K562 (cell line): ENCODE measurements around the gene CSRNP3. TPM values are rescaled to one million over a fixed set of nuclear protein-coding genes. Genes with fewer than 3 reads are reported as not detected.

Experiments used
- IRF2 ChIP-seq: sonication (generic); formaldehyde crosslinking; IDR thresholded peaks from 2 replicates; pipeline ENCODE4 v1.8.1; 2022; ENCODE audit warnings: mild to moderate bottlenecking, missing genetic modification reagents
- PREB ChIP-seq: sonication (generic); formaldehyde crosslinking; IDR thresholded peaks from 2 replicates; pipeline ENCODE4 v1.8.1; 2023; ENCODE audit warnings: mild to moderate bottlenecking, missing genetic modification reagents
- ZNF318 ChIP-seq, 2 experiments: fragments of 450-650 bp; IDR thresholded peaks; 2 replicates each; pipeline ENCODE4 v1.6.1; 2016; ENCODE audit warnings: mild to moderate bottlenecking in 2 of 2, borderline replicate concordance in 1 of 2, low read depth in 1 of 2, moderate library complexity in 1 of 2
- polyA plus RNA-seq, 8 experiments: library from polyadenylated mRNA; depleted of rRNA in 4 of 8; stranded (reverse) in 5 of 8; unstranded in 3 of 8; fragments of >200 nt; fragmentation: Nextera tagmentation in 2 of 8; fragmentation: Illumina TruSeq in 1 of 8; extraction: Ambion mirVana in 2 of 8; extraction: Trizol in 1 of 8; gene quantifications; 2 replicates each; pipeline versions ENCODE4 v1.2.1 to v1.2.3, GENCODE V29; 2011 to 2014; ENCODE audit warnings: inconsistent platforms in 1 of 8, missing spikeins in 1 of 8
- total RNA-seq, 7 experiments: library from RNA; depleted of rRNA in 6 of 7; stranded (reverse); fragments of >200 nt in 6 of 7; fragmentation: Illumina TruSeq in 2 of 7; extraction: Trizol in 2 of 7; gene quantifications; 2 replicates each; pipeline versions ENCODE4 v1.2.1 to v1.2.3, GENCODE V29; 2011 to 2021; ENCODE audit warnings: low replicate concordance in 1 of 7
- TF ChIP-seq, protein P1 (sequence below), 2 experiments: fragments of 450-650 bp in 1 of 2; IDR thresholded peaks; 2 replicates each; pipeline ENCODE4 v1.6.1; 2011 to 2017; ENCODE audit warnings: low read depth in 2 of 2, antibody characterized with exemption in 1 of 2, borderline replicate concordance in 1 of 2, low read length in 1 of 2, mild to moderate bottlenecking in 1 of 2, mixed read lengths in 1 of 2; ENCODE audit not compliant: control insufficient read depth in 1 of 2

Gene CSRNP3
- total and polyA plus RNA-seq, 9 of the 15 experiments (the other 6 are each of a cell fraction or from before 2014, with no cell fraction given): not detected

DNA sequence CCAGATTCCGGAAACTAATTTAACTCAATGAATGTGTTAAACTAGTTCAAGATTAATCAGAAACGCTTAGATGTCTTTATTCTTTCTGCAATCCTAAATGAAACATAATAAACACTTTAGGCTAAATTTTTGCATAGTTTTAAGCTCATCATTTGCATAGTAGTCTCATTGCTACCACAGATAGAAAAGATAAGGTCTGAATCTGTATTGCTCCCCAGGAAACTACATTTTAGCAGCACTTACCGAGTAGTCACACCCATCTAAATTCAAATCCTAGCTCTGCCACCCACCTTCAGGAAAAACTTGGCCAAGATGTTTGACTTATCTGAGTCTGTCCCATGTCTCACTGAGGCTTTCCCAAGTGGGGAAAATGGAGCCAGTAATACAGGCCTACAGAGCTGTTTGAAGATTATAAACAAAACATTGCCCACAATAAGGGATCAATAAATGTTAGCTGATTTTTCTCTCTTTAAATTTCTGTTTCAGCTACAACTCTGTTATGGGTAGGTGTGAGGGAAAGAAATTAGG is 237.5 kb downstream of the CSRNP3 start (continued):
- TF ChIP-seq, protein P1, sequence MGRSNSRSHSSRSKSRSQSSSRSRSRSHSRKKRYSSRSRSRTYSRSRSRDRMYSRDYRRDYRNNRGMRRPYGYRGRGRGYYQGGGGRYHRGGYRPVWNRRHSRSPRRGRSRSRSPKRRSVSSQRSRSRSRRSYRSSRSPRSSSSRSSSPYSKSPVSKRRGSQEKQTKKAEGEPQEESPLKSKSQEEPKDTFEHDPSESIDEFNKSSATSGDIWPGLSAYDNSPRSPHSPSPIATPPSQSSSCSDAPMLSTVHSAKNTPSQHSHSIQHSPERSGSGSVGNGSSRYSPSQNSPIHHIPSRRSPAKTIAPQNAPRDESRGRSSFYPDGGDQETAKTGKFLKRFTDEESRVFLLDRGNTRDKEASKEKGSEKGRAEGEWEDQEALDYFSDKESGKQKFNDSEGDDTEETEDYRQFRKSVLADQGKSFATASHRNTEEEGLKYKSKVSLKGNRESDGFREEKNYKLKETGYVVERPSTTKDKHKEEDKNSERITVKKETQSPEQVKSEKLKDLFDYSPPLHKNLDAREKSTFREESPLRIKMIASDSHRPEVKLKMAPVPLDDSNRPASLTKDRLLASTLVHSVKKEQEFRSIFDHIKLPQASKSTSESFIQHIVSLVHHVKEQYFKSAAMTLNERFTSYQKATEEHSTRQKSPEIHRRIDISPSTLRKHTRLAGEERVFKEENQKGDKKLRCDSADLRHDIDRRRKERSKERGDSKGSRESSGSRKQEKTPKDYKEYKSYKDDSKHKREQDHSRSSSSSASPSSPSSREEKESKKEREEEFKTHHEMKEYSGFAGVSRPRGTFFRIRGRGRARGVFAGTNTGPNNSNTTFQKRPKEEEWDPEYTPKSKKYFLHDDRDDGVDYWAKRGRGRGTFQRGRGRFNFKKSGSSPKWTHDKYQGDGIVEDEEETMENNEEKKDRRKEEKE (IDR thresholded peaks at IDR 0.05; ENCODE audit: borderline replicate concordance in 1 of 2, control insufficient read depth in 1 of 2, low read depth in 2 of 2, low read length in 1 of 2): no peak
- TF ChIP-seq IRF2 (CRISPR knock-in tag) (no peak), PREB (CRISPR knock-in tag) (no peak), ZNF318 (IDR thresholded peaks at IDR 0.05; ENCODE audit: borderline replicate concordance in 1 of 2, low read depth in 1 of 2) (no peak)
- TF ChIP-seq, all 486 proteins: peak for 0
